GM23338 (cell line): Measurements from ENCODE around the gene FOXQ1. TPM values are rescaled to one million over a fixed set of nuclear protein-coding genes. Genes with fewer than 3 reads are reported as not detected.

Experiments
- ATAC-seq: fragments of 200-7000 bp; cut with Tn5 transposase; 3 replicates; pipeline ENCODE4 v1.9.1; 2020
- DNase-seq: peaks from one replicate; pipeline ENCODE4 v3.0.0-alpha.2; 2015; ENCODE audit warnings: low spot score
- H2AFZ ChIP-seq: fragments of 200-600 bp; sonication (generic); 2 replicates; pipeline ENCODE4 v1.8.0; 2016; ENCODE audit warnings: antibody characterized with exemption, mild to moderate bottlenecking, moderate library complexity
- H3F3A ChIP-seq: fragments of 200-600 bp; sonication (generic); replicated peaks from 2 replicates; pipeline ENCODE4 v1.8.0; 2017; ENCODE audit warnings: antibody characterized with exemption, mixed run types, low read depth
- H3K27ac ChIP-seq: fragments of 200-600 bp; sonication (generic); 2 replicates; pipeline ENCODE4 v1.6.1; 2016; ENCODE audit warnings: low read depth
- H3K27me3 ChIP-seq: fragments of 200-600 bp; sonication (generic); 2 replicates; pipeline ENCODE4 v1.8.0; 2016; ENCODE audit warnings: mild to moderate bottlenecking, mixed run types, moderate library complexity; ENCODE audit not compliant: insufficient read depth
- H3K36me3 ChIP-seq: fragments of 200-600 bp; sonication (generic); 2 replicates; pipeline ENCODE4 v1.8.0; 2016; ENCODE audit warnings: mild to moderate bottlenecking; ENCODE audit not compliant: insufficient read depth
- H3K4me1 ChIP-seq: fragments of 200-600 bp; sonication (generic); 2 replicates; pipeline ENCODE4 v1.8.0; 2016; ENCODE audit warnings: mild to moderate bottlenecking, moderate library complexity; ENCODE audit not compliant: insufficient read depth
- H3K4me2 ChIP-seq: fragments of 200-600 bp; sonication (generic); 2 replicates; pipeline ENCODE4 v1.7.1; 2017; ENCODE audit warnings: mixed run types
- H3K4me3 ChIP-seq: fragments of 200-600 bp; sonication (generic); 2 replicates; pipeline ENCODE4 v1.6.1; 2016; ENCODE audit warnings: mixed run types
- H3K79me2 ChIP-seq: fragments of 200-600 bp; sonication (generic); replicated peaks from 2 replicates; pipeline ENCODE4 v1.8.0; 2017; ENCODE audit warnings: mild to moderate bottlenecking; ENCODE audit not compliant: insufficient read depth
- H3K9me2 ChIP-seq: fragments of 200-600 bp; sonication (generic); 2 replicates; pipeline ENCODE4 v1.8.0; 2017; ENCODE audit not compliant: insufficient read depth
- H4K20me1 ChIP-seq: fragments of 200-600 bp; sonication (generic); replicated peaks from 2 replicates; pipeline ENCODE4 v1.8.0; 2017; ENCODE audit warnings: mild to moderate bottlenecking; ENCODE audit not compliant: insufficient read depth
- H3K27ac Mint-ChIP-seq: 2 replicates; pipeline ENCODE4 v1.8.0; 2020; ENCODE audit warnings: inconsistent platforms, mild to moderate bottlenecking, moderate library complexity, mixed read lengths
- H3K27me3 Mint-ChIP-seq: 3 replicates; pipeline ENCODE4 v1.8.0; 2022; ENCODE audit warnings: low read depth, mild to moderate bottlenecking, moderate library complexity, mixed read lengths, inconsistent platforms; ENCODE audit not compliant: insufficient read depth, poor library complexity
- H3K36me3 Mint-ChIP-seq: 3 replicates; pipeline ENCODE4 v1.8.0; 2021; ENCODE audit warnings: low read depth, mild to moderate bottlenecking, inconsistent platforms, moderate library complexity, mixed read lengths
- H3K4me1 Mint-ChIP-seq: 3 replicates; pipeline ENCODE4 v1.8.0; 2020; ENCODE audit warnings: mild to moderate bottlenecking, inconsistent platforms, mixed read lengths
- H3K4me3 Mint-ChIP-seq: 3 replicates; pipeline ENCODE4 v1.8.0; 2021; ENCODE audit warnings: moderate library complexity, mild to moderate bottlenecking, inconsistent platforms, mixed read lengths
- H3K9me3 Mint-ChIP-seq: 3 replicates; pipeline ENCODE4 v1.8.0; 2020; ENCODE audit warnings: moderate library complexity, mild to moderate bottlenecking, inconsistent platforms, mixed read lengths
- CREB1 ChIP-seq: fragments of 250-450 bp; sonication (Bioruptor Pico); IDR thresholded peaks from 2 replicates; pipeline ENCODE4 v1.5.0; 2020; ENCODE audit warnings: low read depth, mild to moderate bottlenecking, moderate library complexity
- CTCF ChIP-seq, 2 experiments: fragments of 200-600 bp in 1 of 2; sonication (generic) in 1 of 2; conservative IDR thresholded peaks; 2 replicates each; pipeline versions ENCODE4 v1.5.1 to v1.6.1; 2016 to 2017; ENCODE audit warnings: antibody characterized with exemption in 2 of 2, low read depth in 2 of 2, mild to moderate bottlenecking in 2 of 2, moderate library complexity in 1 of 2
- ETS1 ChIP-seq: IDR thresholded peaks from 2 replicates; pipeline ENCODE4 v1.6.1; 2016; ENCODE audit warnings: antibody characterized with exemption
- EZH2 ChIP-seq: fragments of 200-600 bp; sonication (generic); IDR thresholded peaks from one replicate; pipeline ENCODE4 v1.8.0; 2017; ENCODE audit warnings: antibody characterized with exemption, mild to moderate bottlenecking, low read depth; ENCODE audit not compliant: unreplicated experiment
- EZH2phosphoT487 ChIP-seq: fragments of 200-600 bp; sonication (generic); IDR thresholded peaks from one replicate; pipeline ENCODE4 v1.8.1; 2018; ENCODE audit warnings: antibody characterized with exemption; ENCODE audit not compliant: unreplicated experiment
- JUNB ChIP-seq: IDR thresholded peaks from one replicate; pipeline ENCODE4 v1.6.1; 2016; ENCODE audit warnings: antibody characterized with exemption; ENCODE audit not compliant: unreplicated experiment
- NANOG ChIP-seq: IDR thresholded peaks from 2 replicates; pipeline ENCODE4 v1.6.1; 2016; ENCODE audit warnings: antibody characterized with exemption, borderline replicate concordance
- POLR2AphosphoS5 ChIP-seq: IDR thresholded peaks from 2 replicates; pipeline ENCODE4 v1.6.1; 2016; ENCODE audit warnings: antibody characterized with exemption, low read depth
- STAT1 ChIP-seq: IDR thresholded peaks from one replicate; pipeline ENCODE4 v1.6.1; 2016; ENCODE audit warnings: antibody characterized with exemption; ENCODE audit not compliant: unreplicated experiment
- ZNF114 ChIP-seq: fragments of 250-450 bp; sonication (Bioruptor Pico); IDR thresholded peaks from 2 replicates; pipeline ENCODE4 v1.5.0; 2020; ENCODE audit warnings: mild to moderate bottlenecking, moderate library complexity
- ZNF331 ChIP-seq: fragments of 250-450 bp; sonication (Bioruptor Pico); IDR thresholded peaks from 2 replicates; pipeline ENCODE4 v1.5.0; 2020; ENCODE audit warnings: low read depth, mild to moderate bottlenecking, moderate library complexity
- polyA plus RNA-seq: library from polyadenylated mRNA; unstranded; fragments of >200 nt; fragmentation: Nextera tagmentation; extraction: Ambion mirVana; gene quantifications from 2 replicates; pipeline ENCODE4 v1.2.1, GENCODE V29; 2016
- total RNA-seq: library from RNA; depleted of rRNA; stranded (reverse); fragments of >200 nt; shearing (Covaris generic); gene quantifications from 2 replicates; pipeline ENCODE4 v1.2.3, GENCODE V29; 2014
- TF ChIP-seq, protein P1 (sequence below): IDR thresholded peaks from one replicate; pipeline ENCODE4 v1.6.1; 2018; ENCODE audit warnings: antibody characterized with exemption; ENCODE audit not compliant: unreplicated experiment
- TF ChIP-seq, protein P2 (sequence below): fragments of 250-450 bp; sonication (Bioruptor Pico); IDR thresholded peaks from 2 replicates; pipeline ENCODE4 v1.5.0; 2020; ENCODE audit warnings: mild to moderate bottlenecking, moderate library complexity

The FOXQ1 gene
- total and polyA plus RNA-seq, 2 experiments from 2014 or later, result not detected

- Histone ChIP-seq H3K36me3 (no peaks in the 10 kb centered on the region), H2AFZ (no peak overlapping the region), H3K4me3 (no peak overlapping the region), H3K4me1 (peaks cover 10% of the 10 kb centered on the region; the same call in 1 of the 2 replicates), H3K79me2 (no peaks in the 10 kb centered on the region), H4K20me1 (peaks cover 5% of the 10 kb centered on the region), H3K9me2 (no peaks in the 10 kb centered on the region), H3K27me3 (peaks cover 73% of the 10 kb centered on the region), H3F3A (peaks cover 6% of the 10 kb centered on the region; the same call in 1 of the 2 replicates), H3K27ac (no peak overlapping the region), H3K4me2 (no peak overlapping the region)
- Mint-ChIP-seq H3K4me1 (peaks cover 15% of the 10 kb centered on the region), H3K4me3 (no peak overlapping the region), H3K27ac (no peak overlapping the region), H3K27me3 (peaks cover 59% of the 10 kb centered on the region), H3K36me3 (no peaks in the 10 kb centered on the region; the same call in 2 of the 3 replicates), H3K9me3 (peaks cover 6% of the 10 kb centered on the region)
- ATAC-seq (no peak), DNase-seq (no peak)
- TF ChIP-seq CTCF (conservative IDR thresholded peaks at IDR 0.05; ENCODE audit: low read depth in 2 of 2), result no peak
- no peak for TF ChIP-seq NANOG
- TF ChIP-seq ZNF114 (CRISPR knock-in tag), result no peak
- no peak for TF ChIP-seq CREB1
- no peak for TF ChIP-seq EZH2phosphoT487
- no peak for TF ChIP-seq JUNB
- no peak for TF ChIP-seq EZH2
- no peak for TF ChIP-seq ETS1
- TF ChIP-seq STAT1, result no peak
- no peak for TF ChIP-seq ZNF331 (CRISPR knock-in tag)
- TF ChIP-seq, protein P1, sequence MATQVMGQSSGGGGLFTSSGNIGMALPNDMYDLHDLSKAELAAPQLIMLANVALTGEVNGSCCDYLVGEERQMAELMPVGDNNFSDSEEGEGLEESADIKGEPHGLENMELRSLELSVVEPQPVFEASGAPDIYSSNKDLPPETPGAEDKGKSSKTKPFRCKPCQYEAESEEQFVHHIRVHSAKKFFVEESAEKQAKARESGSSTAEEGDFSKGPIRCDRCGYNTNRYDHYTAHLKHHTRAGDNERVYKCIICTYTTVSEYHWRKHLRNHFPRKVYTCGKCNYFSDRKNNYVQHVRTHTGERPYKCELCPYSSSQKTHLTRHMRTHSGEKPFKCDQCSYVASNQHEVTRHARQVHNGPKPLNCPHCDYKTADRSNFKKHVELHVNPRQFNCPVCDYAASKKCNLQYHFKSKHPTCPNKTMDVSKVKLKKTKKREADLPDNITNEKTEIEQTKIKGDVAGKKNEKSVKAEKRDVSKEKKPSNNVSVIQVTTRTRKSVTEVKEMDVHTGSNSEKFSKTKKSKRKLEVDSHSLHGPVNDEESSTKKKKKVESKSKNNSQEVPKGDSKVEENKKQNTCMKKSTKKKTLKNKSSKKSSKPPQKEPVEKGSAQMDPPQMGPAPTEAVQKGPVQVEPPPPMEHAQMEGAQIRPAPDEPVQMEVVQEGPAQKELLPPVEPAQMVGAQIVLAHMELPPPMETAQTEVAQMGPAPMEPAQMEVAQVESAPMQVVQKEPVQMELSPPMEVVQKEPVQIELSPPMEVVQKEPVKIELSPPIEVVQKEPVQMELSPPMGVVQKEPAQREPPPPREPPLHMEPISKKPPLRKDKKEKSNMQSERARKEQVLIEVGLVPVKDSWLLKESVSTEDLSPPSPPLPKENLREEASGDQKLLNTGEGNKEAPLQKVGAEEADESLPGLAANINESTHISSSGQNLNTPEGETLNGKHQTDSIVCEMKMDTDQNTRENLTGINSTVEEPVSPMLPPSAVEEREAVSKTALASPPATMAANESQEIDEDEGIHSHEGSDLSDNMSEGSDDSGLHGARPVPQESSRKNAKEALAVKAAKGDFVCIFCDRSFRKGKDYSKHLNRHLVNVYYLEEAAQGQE, result no peak
- TF ChIP-seq, protein P2, sequence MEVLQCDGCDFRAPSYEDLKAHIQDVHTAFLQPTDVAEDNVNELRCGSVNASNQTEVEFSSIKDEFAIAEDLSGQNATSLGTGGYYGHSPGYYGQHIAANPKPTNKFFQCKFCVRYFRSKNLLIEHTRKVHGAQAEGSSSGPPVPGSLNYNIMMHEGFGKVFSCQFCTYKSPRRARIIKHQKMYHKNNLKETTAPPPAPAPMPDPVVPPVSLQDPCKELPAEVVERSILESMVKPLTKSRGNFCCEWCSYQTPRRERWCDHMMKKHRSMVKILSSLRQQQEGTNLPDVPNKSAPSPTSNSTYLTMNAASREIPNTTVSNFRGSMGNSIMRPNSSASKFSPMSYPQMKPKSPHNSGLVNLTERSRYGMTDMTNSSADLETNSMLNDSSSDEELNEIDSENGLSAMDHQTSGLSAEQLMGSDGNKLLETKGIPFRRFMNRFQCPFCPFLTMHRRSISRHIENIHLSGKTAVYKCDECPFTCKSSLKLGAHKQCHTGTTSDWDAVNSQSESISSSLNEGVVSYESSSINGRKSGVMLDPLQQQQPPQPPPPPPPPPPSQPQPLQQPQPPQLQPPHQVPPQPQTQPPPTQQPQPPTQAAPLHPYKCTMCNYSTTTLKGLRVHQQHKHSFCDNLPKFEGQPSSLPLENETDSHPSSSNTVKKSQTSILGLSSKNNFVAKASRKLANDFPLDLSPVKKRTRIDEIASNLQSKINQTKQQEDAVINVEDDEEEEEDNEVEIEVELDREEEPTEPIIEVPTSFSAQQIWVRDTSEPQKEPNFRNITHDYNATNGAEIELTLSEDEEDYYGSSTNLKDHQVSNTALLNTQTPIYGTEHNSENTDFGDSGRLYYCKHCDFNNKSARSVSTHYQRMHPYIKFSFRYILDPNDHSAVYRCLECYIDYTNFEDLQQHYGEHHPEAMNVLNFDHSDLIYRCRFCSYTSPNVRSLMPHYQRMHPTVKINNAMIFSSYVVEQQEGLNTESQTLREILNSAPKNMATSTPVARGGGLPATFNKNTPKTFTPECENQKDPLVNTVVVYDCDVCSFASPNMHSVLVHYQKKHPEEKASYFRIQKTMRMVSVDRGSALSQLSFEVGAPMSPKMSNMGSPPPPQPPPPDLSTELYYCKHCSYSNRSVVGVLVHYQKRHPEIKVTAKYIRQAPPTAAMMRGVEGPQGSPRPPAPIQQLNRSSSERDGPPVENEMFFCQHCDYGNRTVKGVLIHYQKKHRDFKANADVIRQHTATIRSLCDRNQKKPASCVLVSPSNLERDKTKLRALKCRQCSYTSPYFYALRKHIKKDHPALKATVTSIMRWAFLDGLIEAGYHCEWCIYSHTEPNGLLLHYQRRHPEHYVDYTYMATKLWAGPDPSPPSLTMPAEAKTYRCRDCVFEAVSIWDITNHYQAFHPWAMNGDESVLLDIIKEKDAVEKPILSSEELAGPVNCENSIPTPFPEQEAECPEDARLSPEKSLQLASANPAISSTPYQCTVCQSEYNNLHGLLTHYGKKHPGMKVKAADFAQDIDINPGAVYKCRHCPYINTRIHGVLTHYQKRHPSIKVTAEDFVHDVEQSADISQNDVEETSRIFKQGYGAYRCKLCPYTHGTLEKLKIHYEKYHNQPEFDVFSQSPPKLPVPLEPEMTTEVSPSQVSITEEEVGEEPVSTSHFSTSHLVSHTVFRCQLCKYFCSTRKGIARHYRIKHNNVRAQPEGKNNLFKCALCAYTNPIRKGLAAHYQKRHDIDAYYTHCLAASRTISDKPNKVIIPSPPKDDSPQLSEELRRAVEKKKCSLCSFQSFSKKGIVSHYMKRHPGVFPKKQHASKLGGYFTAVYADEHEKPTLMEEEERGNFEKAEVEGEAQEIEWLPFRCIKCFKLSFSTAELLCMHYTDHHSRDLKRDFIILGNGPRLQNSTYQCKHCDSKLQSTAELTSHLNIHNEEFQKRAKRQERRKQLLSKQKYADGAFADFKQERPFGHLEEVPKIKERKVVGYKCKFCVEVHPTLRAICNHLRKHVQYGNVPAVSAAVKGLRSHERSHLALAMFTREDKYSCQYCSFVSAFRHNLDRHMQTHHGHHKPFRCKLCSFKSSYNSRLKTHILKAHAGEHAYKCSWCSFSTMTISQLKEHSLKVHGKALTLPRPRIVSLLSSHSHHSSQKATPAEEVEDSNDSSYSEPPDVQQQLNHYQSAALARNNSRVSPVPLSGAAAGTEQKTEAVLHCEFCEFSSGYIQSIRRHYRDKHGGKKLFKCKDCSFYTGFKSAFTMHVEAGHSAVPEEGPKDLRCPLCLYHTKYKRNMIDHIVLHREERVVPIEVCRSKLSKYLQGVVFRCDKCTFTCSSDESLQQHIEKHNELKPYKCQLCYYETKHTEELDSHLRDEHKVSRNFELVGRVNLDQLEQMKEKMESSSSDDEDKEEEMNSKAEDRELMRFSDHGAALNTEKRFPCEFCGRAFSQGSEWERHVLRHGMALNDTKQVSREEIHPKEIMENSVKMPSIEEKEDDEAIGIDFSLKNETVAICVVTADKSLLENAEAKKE, result no peak
- no peak for TF ChIP-seq POLR2AphosphoS5
Observed at GRCh38 chr6:1309366-1309765, 2.5 kb upstream of the FOXQ1 start.
